HG03139 (cell line): ENCODE results near the gene MUTYH.

Experiments
- ATAC-seq: cut with Tn5 transposase; IDR thresholded peaks from one replicate; pipeline ENCODE4 v1.9.1; 2021; ENCODE audit not compliant: unreplicated experiment

MUTYH gene

DNA sequence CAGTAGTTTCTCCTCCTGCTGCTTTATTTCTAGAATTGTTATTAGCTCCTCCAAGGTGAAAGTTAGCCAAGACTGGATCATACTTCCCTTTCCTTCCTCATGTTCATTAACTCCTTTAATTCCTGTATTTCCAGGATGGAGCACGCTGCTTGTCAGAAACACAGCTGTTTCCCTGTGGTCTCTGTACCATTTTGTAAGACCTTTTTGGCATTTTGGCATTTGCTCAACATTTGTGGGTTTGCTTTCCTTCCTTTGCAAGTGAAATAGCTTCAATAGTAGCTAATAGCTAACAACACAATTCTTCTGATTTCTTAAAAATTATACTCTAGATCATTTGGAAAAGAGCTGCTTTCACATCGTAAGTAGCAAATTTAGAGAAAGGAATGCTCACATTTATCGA is 57.9 kb downstream of the MUTYH start:
- no peak for ATAC-seq
